Testis (tissue), 2 donors: Measurements from ENCODE around the gene ZMIZ1.

ENCODE experiments used
- CTCF ChIP-seq, 3 experiments: fragments of 450-650 bp in 2 of 3; fragments of 200-600 bp in 1 of 3; sonication (generic) in 1 of 3; IDR thresholded peaks; one replicate each; pipeline ENCODE4 v1.5.1; 2016 to 2019; ENCODE audit warnings: antibody characterized with exemption in 3 of 3, mild to moderate bottlenecking in 2 of 3, moderate library complexity in 1 of 3
- POLR2A ChIP-seq: fragments of 450-650 bp; IDR thresholded peaks from one replicate; pipeline ENCODE4 v1.6.1; 2017; ENCODE audit warnings: antibody characterized with exemption, mild to moderate bottlenecking, moderate library complexity

GRCh38 chr10:79063071-79063491, 5.7 kb upstream of the ZMIZ1 start:
- TF ChIP-seq CTCF (IDR thresholded peaks at IDR 0.05) (no peak), POLR2A (no peak)
